GM18870 (cell line): ENCODE results near the gene HOXA2.

Source experiments
- ATAC-seq: cut with Tn5 transposase; IDR thresholded peaks from one replicate; pipeline ENCODE4 v1.9.1; 2021; ENCODE audit warnings: moderate library complexity; ENCODE audit not compliant: unreplicated experiment

HOXA2 gene

GRCh38 chr7:27141923-27142579 is 39.6 kb upstream of the HOXA2 start:
- ATAC-seq, result no peak

GRCh38 chr7:27141137-27141922 is 38.8 kb upstream of the HOXA2 start:
- ATAC-seq, result no peak

- no peak for ATAC-seq
Observed at GRCh38 chr7:27140126-27140857, 37.8 kb upstream of the HOXA2 start.

- ATAC-seq, result no peak
Observed at GRCh38 chr7:27139334-27140125, 37.0 kb upstream of the HOXA2 start.

GRCh38 chr7:27138985-27139333 is 36.5 kb upstream of the HOXA2 start:
- no peak for ATAC-seq

GRCh38 chr7:27138472-27138871 is 36.0 kb upstream of the HOXA2 start:
- ATAC-seq, result no peak

- no peak for ATAC-seq
Observed at GRCh38 chr7:27137640-27138315, 35.3 kb upstream of the HOXA2 start.

- no peak for ATAC-seq
Observed at GRCh38 chr7:27134392-27134791, 31.9 kb upstream of the HOXA2 start.

- ATAC-seq, result no peak
Observed at GRCh38 chr7:27133409-27134231, 31.1 kb upstream of the HOXA2 start.

- ATAC-seq, result no peak
Observed at GRCh38 chr7:27132978-27133377, 30.5 kb upstream of the HOXA2 start.

- no peak for ATAC-seq
Observed at GRCh38 chr7:27132214-27132613, 29.7 kb upstream of the HOXA2 start.

- no peak for ATAC-seq
Observed at GRCh38 chr7:27131390-27131819, 28.9 kb upstream of the HOXA2 start.

GRCh38 chr7:27130540-27131389 is 28.3 kb upstream of the HOXA2 start, which contains the start of gene HOXA4:
Gene HOXA4 (minus strand): TSS chr7:27130757. CDS start chr7:27130733, 24 bp downstream.
- no peak for ATAC-seq

- ATAC-seq, result no peak
Observed at GRCh38 chr7:27129729-27130539, 27.5 kb upstream of the HOXA2 start.

- no peak for ATAC-seq
Observed at GRCh38 chr7:27128776-27129728, 26.6 kb upstream of the HOXA2 start.

GRCh38 chr7:27128034-27128433 is 25.6 kb upstream of the HOXA2 start:
- ATAC-seq, result no peak
